ENCODE data around the gene CBFA2T2. TPM values are rescaled to one million over a fixed set of nuclear protein-coding genes. Genes with fewer than 3 reads are reported as not detected.

Gene CBFA2T2
- total RNA-seq, 2 experiments from 2014 or later, result 27.7 to 28.4 TPM

DNA sequence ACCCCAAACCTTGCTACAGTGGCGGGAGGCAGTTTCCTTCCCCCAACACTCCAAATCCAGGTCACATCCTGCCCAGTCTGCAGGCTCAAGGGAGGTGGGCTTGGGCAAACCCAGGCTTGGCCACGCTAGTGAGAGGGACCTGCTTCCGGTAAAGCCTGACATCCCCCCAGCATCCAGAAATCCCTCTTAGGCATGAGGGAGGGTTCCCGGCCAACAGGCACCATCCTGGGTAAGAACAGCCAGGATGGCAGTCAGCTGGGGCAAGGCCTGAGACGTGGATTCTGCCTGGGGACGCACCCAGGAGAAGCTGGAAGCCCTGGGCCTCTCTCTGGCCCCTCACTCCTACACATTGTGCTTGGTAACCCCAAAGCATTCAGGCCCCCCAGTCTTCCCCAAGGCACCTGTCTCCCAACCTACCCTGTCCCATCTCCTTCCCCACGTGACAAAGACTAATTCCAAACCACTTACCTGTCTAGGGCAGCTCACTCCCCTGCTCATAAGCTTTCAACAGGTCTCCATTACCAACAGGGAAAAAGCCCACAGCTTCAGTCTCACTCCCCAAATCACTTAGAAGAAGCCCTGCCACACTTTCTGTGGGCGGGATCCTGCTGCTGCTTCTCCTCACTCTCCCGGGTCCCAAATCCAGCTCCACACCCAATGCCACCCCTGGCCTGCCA, 174.3 kb downstream of the CBFA2T2 start:
- DNase-seq (no peak), ATAC-seq (ENCODE audit: low read depth) (no peak)
- Mint-ChIP-seq H3K4me1 (peaks cover 25% of the 10 kb centered on the region), H3K27me3 (no peaks in the 10 kb centered on the region), H3K9me3 (no peaks in the 10 kb centered on the region), H3K27ac (peak overlapping the region; percentile 83), H3K4me3 (peak overlapping the region; percentile 83), H3K36me3 (no peaks in the 10 kb centered on the region)
- POLR2A ChIA-PET, result interaction anchor here (1.0 to 8.3 kb wide), 14 partner anchors 11 to 448 kb away, joined by 3 to 116 read pairs (median 8); partner anchors contain the start of genes CBFA2T2, CDK5RAP1, E2F1 and EIF2S2

DNA sequence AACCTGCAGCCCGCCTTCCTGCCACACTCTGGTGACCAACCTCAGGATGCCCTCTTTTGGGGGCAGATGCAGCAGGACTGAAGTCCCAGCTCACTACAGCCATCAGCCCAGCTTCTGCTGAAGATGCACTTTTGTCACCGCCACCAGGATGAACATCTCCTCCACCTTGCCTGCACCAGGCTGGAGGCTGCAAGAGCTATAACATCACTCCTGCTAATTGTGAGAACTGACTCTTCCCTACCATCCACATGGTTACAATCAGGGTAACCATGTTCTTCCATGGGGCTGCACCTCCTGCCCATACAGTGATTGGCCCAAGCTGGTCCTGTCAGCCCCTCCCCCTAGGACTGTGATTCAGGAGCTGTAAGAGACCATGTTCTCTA, 174.9 kb downstream of the CBFA2T2 start:
- POLR2A ChIA-PET, result interaction anchor here (0.6 to 8.3 kb wide), 9 partner anchors 10 to 222 kb away, joined by 3 to 116 read pairs (median 10); partner anchors contain the start of genes CBFA2T2, E2F1, NECAB3 and PXMP4
- DNase-seq (peak; percentile 31), ATAC-seq (ENCODE audit: low read depth) (no peak)
- H3K27me3 Mint-ChIP-seq, result no peaks in the 10 kb centered on the region
- H3K36me3 Mint-ChIP-seq, result peaks cover under 1% of the 10 kb centered on the region
- peaks cover 27% of the 10 kb centered on the region for H3K4me1 Mint-ChIP-seq
- no peaks in the 10 kb centered on the region for H3K9me3 Mint-ChIP-seq
- peak overlapping the region; percentile 83 for H3K4me3 Mint-ChIP-seq
- H3K27ac Mint-ChIP-seq, result peak overlapping the region; percentile 83

DNA sequence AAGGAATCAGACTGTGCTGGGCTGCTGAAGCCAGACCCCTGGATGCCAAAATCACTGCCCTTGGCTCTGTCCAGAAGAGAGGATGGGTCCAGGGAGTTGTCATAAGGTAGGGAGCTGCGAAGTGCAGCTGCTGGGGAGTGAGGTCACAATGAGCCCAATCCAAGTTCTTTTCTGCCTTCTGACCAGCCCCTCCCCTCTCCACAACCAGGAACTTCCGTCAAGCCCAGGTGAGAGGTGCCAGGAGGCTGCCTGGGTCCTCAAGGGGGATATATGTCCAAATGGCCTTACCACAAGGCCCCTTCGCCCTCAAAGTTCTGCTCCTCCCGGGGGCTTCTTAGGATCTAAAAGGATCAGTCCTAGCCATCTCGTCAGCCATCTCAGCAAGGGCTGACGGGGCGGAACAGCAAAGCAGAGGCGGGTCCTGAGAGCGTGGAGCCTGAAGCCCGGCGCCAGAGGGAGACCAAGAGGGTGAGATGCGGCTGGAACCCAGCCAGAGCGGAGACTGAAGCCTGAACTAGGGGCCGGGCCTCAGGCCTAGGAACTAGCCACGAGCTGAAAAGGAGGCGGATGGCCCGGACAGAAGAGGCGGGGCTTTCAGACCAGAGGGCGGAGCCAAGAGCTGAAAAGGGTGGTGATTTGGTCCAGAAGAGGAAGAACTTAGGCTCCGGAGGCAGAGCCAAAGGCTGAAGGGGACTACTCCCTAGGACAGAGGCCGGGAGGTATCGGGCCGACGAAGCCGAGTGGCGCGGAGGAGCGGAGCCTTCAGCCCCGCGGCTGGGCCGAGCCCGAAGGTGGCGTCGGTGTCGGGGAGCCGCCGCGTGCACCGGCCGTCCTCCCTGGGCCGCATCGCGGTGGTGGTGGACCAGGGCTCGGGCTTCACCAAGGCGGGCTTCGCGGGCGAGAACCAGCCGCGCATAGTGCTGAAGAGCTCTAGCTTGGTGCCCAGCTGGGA, 176.7 kb downstream of the CBFA2T2 start, which contains the start of gene ACTL10:
ACTL10 (plus strand) TSS at position 651 of the 952 bp plus-strand sequence. CDS start 555 bp downstream, outside the sequence.
- peaks cover 4% of the 10 kb centered on the region for H3K36me3 Mint-ChIP-seq
- H3K4me1 Mint-ChIP-seq, result peaks cover 28% of the 10 kb centered on the region
- peak; percentile 84 for DNase-seq
- H3K9me3 Mint-ChIP-seq, result no peaks in the 10 kb centered on the region
- H3K27ac Mint-ChIP-seq, result peak within 1 kb of the TSS; percentile 93
- POLR2A ChIA-PET, result interaction anchor here (0.9 to 8.3 kb wide), 12 partner anchors 9 to 446 kb away, joined by 3 to 116 read pairs (median 12); partner anchors contain the start of genes CBFA2T2, CDK5RAP1, E2F1 and EIF2S2
- peak; percentile 51 for ATAC-seq (ENCODE audit: low read depth)
- no peaks in the 10 kb centered on the region for H3K27me3 Mint-ChIP-seq
- H3K4me3 Mint-ChIP-seq, result peak within 1 kb of the TSS; percentile 92

DNA sequence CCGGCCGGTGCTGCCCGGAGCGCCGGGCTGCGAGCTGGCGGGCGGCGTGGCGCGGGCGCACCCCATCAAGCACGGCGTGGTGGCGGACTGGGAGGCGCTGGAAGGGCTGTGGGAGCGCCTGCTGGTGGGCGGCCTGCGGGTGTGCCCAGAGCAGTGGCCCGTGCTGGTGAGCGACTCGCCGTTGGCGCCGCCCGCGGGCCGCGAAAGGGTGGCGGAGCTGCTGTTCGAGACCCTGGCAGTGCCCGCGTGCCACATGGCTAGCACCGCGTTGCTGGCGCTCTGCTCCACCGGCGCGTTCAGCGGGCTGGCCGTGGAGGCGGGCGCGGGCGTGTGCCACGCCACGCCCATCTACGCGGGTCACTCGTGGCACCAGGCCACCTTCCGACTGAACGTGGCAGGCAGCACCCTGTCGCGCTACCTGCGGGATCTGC, 177.4 kb downstream of the CBFA2T2 start:
- H3K36me3 Mint-ChIP-seq, result peaks cover 8% of the 10 kb centered on the region
- POLR2A ChIA-PET, result interaction anchor here (0.9 to 8.3 kb wide), 14 partner anchors 8 to 445 kb away, joined by 3 to 116 read pairs (median 12); partner anchors contain the start of genes CBFA2T2, CDK5RAP1, E2F1 and EIF2S2
- peak overlapping the region; percentile 80 for H3K27ac Mint-ChIP-seq
- no peaks in the 10 kb centered on the region for H3K27me3 Mint-ChIP-seq
- peak overlapping the region; percentile 76 for H3K4me3 Mint-ChIP-seq
- peaks cover 33% of the 10 kb centered on the region for H3K4me1 Mint-ChIP-seq
- DNase-seq (no peak), ATAC-seq (ENCODE audit: low read depth) (peak; percentile 8)
- H3K9me3 Mint-ChIP-seq, result no peaks in the 10 kb centered on the region

DNA sequence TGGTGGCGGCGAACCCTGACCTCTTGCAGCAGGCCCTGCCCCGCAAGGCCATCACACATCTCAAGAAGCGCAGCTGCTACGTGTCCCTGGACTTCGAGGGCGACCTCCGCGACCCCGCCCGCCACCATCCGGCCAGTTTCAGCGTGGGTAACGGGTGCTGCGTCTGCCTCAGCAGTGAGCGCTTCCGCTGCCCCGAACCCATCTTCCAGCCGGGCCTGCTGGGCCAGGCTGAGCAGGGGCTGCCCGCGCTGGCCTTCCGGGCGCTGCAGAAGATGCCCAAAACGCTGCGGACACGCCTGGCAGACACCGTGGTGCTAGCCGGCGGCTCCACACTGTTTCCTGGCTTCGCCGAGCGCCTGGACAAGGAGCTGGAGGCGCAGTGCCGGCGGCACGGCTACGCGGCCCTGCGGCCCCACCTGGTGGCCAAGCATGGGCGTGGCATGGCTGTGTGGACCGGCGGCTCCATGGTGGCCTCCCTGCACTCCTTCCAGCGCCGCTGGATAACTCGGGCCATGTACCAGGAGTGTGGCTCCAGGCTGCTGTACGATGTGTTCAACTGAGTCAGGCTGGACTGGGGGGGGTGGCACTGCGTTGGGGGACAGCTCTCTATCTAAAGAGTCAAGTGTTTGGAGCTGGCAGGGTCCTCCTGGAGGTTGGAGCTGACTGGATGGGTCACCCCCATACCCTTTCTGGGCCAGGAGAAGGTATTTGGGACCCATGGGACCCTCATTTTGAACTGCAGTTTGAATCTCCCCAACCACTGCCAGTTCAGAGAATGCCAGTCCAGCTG, 178.0 kb downstream of the CBFA2T2 start:
- peaks cover 33% of the 10 kb centered on the region for H3K4me1 Mint-ChIP-seq
- DNase-seq (peak; percentile 89), ATAC-seq (ENCODE audit: low read depth) (peak; percentile 53)

DNA sequence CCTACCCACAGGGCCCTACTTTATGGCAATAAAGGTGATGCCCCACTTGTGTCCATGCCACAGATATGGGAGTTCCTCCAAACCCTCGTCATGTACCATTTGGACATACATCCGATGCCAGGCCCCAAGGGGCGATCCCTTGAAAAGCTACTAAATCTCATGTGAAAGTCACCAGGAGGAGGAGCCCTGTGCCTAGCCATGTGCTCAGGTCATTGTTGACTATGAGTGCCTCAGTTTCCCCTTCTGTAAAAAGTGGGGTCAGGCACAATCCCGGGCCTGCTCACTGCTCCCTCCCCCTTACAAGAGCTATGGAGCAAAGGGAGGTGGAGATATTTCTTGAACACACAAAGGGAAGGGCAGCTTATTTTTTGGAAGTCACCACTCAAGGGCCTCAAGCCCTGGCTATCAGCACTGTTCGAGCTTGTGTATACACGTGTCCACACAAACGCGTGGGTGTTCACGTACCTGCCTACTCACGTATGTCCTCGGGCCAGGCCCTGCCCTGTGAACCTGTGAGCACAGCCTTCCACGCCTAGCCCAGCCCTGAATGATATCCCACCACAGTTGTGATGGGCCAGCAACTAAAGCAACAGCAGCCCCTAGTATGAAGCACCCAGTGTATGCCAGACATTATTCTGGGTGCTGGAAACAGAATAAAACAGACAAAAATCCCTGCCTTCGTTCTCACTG, 178.7 kb downstream of the CBFA2T2 start:
- Mint-ChIP-seq H3K9me3 (no peaks in the 10 kb centered on the region), H3K4me3 (peak overlapping the region; percentile 76), H3K27ac (peak overlapping the region; percentile 80), H3K4me1 (peaks cover 39% of the 10 kb centered on the region), H3K36me3 (peaks cover 9% of the 10 kb centered on the region), H3K27me3 (no peaks in the 10 kb centered on the region)
- POLR2A ChIA-PET, result interaction anchor here (0.9 to 8.3 kb wide), 10 partner anchors 11 to 444 kb away, joined by 3 to 116 read pairs (median 14); partner anchors contain the start of genes CBFA2T2, CDK5RAP1, E2F1 and EIF2S2
- ATAC-seq (ENCODE audit: low read depth), result no peak
- DNase-seq, result no peak

More for the DNA sequence above, 178.0 kb downstream of the CBFA2T2 start:
- H3K4me3 Mint-ChIP-seq, result peak overlapping the region; percentile 76
- peaks cover 8% of the 10 kb centered on the region for H3K36me3 Mint-ChIP-seq
- POLR2A ChIA-PET, result interaction anchor here (0.9 to 8.3 kb wide), 11 partner anchors 7 to 445 kb away, joined by 3 to 116 read pairs (median 13); partner anchors contain the start of genes CBFA2T2, CDK5RAP1, E2F1 and EIF2S2
- H3K27ac Mint-ChIP-seq, result peak overlapping the region; percentile 80
- H3K27me3 Mint-ChIP-seq, result no peaks in the 10 kb centered on the region
- no peaks in the 10 kb centered on the region for H3K9me3 Mint-ChIP-seq

DNA sequence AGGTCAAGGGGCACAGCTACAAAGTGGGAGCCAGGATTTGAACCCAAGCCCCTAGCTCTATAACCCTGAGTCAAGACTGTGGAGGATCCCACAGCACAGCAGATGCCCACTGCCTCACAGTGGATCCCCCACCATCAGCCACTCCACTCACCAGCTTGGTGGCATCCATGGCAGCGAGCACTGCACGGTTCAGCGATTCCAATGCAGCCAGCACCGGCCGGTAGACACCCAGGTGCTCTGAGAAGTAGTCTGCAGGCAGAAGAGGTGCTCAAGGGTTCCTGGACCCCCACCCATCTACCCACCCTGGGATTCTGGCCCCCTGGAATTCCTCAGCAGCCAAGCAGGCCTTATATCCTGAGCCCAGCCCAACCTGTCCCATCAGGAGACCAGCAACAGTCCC, 179.3 kb downstream of the CBFA2T2 start:
- H3K4me3 Mint-ChIP-seq, result no peak overlapping the region
- no peak overlapping the region for H3K27ac Mint-ChIP-seq
- ATAC-seq (ENCODE audit: low read depth), result no peak

DNA sequence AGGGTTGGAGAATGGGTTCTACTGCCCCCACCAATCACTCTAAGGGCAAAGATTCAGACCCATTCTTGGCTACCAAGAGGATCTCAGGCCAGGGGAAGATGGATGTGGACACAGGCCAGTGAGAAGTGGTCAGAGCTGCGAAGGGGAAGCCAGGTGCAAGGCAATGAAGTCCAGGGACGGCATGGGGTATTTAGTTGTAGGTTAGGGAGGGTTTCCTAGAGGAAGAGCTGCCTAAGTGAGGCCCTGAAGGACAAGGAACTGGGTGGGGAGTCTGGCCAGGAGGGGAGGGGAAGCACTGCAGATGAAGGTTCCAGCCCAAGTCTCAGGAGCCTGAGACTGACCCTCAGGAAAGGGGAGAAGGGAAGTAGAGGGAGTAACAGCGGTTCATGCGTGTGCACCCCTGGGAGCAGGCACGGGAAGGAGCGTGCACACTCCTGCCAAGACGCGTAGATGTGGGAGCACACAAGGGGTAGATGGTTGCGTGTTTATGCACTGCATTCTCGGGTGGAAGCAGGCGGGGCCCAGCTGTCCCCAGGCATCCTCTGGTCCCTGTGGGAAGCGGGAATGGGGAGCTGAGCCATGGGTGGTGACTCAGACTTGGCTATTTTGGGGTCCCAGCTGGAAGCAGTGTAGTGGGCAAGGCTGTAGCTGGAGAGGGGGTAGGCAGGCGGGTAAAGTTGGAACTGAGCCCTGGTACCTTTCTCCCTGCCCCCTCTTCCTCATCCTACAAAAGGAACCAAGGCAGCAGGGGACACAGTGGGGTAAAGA, 180.2 kb downstream of the CBFA2T2 start:
- Mint-ChIP-seq H3K36me3 (peaks cover 11% of the 10 kb centered on the region), H3K9me3 (no peaks in the 10 kb centered on the region), H3K27ac (peak overlapping the region; percentile 50), H3K27me3 (no peaks in the 10 kb centered on the region), H3K4me1 (peaks cover 36% of the 10 kb centered on the region), H3K4me3 (no peak overlapping the region)
- POLR2A ChIA-PET, result interaction anchor here (3.4 to 8.3 kb wide), 2 partner anchors 10 to 15 kb away, joined by 16 to 116 read pairs; no protein-coding TSS in a partner anchor
- DNase-seq (no peak), ATAC-seq (ENCODE audit: low read depth) (no peak)

More for the DNA sequence above, 179.3 kb downstream of the CBFA2T2 start:
- POLR2A ChIA-PET, result interaction anchor here (1.4 to 8.3 kb wide), 5 partner anchors 11 to 268 kb away, joined by 3 to 116 read pairs (median 20); partner anchors contain the start of genes CDK5RAP1, E2F1 and PXMP4
- H3K9me3 Mint-ChIP-seq, result no peaks in the 10 kb centered on the region
- peaks cover 9% of the 10 kb centered on the region for H3K36me3 Mint-ChIP-seq
- no peaks in the 10 kb centered on the region for H3K27me3 Mint-ChIP-seq
- no peak for DNase-seq
- H3K4me1 Mint-ChIP-seq, result peaks cover 39% of the 10 kb centered on the region

DNA sequence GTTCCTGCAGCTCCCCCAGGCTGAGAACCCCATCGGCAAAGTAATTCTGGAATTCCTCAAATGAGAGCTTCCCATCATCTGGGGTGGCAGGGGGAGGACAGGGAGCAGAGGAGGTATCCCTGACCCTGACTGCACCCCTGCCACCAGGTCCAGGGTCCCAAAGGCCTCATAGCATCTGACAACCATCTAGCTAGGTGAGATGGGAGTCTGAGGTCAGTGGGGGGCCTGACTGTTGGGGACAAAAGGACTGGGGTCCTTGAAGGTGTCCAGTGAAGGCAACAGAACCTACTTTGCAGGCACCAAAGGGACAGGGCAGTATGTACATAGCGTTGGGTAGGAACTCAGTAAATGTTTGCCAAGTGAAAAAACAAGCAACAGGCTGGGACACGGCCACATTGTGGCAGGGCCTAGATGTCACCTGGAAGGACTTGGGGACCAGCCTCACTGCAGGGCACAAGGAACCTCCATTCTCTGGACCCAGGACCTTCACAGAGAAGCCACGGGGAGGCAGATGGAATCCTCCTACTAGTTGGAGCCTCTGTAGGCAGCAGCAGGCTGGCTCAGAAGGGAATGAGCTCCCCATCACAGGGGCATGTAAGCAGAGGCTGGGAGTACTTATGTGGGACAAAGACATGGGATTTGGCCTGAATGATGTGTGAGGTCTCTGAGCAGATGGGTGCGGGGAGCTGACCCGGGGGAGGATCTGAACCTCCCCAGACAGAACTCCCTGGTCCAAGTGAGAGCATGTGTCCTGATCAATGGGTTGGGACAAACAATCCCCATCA, 181.0 kb downstream of the CBFA2T2 start:
- DNase-seq (no peak), ATAC-seq (ENCODE audit: low read depth) (no peak)
- peaks cover 12% of the 10 kb centered on the region for H3K36me3 Mint-ChIP-seq
- H3K4me3 Mint-ChIP-seq, result peak overlapping the region; percentile 16
- H3K27ac Mint-ChIP-seq, result peak overlapping the region; percentile 39
- H3K9me3 Mint-ChIP-seq, result no peaks in the 10 kb centered on the region
- H3K27me3 Mint-ChIP-seq, result no peaks in the 10 kb centered on the region
- H3K4me1 Mint-ChIP-seq, result peaks cover 38% of the 10 kb centered on the region
- POLR2A ChIA-PET, result interaction anchor here (0.7 to 8.3 kb wide), 6 partner anchors 8 to 14 kb away, joined by 3 to 116 read pairs (median 6); partner anchors contain the start of gene C20orf144

DNA sequence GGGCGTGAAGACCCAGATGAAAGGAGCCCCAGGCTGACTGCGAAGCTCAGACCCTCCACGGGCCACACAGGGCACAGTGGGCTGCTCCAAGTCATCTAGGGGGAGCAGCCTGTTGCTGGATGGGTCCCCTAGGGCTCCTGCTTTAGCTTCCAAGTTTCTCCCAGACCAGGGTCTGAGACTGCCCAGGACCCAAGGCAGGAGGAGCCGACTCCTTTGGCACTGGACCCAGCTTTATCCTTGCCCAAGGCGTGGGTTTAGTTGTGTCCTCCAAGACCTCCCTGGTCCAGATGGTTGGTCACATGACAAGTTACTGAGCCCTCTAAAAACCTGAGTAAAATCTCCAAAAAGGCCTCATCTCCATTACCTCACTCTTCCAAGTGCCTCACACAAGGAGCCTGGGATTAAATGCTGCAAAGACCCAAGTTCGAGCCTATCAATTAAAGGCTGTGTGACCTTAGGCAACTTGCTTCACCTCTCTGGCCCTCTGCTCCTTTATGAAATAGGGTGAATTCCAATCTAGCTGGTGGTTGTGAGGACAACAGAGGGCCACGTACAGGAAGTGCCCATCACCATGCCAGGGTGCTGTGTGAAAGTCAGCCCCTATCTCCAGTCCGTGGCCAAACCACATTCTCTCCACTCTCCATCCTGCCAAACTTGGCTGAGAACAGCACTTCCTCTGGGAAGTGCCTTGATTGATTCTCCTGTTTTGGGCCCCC, 181.8 kb downstream of the CBFA2T2 start:
- POLR2A ChIA-PET, result interaction anchor here (0.7 to 1.9 kb wide), 7 partner anchors 8 to 60 kb away, joined by 3 to 7 read pairs (median 5); partner anchors contain the start of genes C20orf144, PXMP4 and ZNF341
- DNase-seq (no peak), ATAC-seq (ENCODE audit: low read depth) (no peak)
- Mint-ChIP-seq H3K36me3 (peaks cover 12% of the 10 kb centered on the region), H3K4me1 (peaks cover 32% of the 10 kb centered on the region), H3K4me3 (peak overlapping the region; percentile 37), H3K27ac (no peak overlapping the region), H3K9me3 (no peaks in the 10 kb centered on the region), H3K27me3 (no peaks in the 10 kb centered on the region)
